MM.1S (cell line): Measurements from ENCODE around the gene EXOSC9.
A peak's percentile ranks its signal among the peaks of the same experiment; 100 is the strongest.

Experiments used
- DNase-seq: peaks from one replicate; pipeline ENCODE4 v3.0.0-alpha.2; 2015
- H2AFZ ChIP-seq: fragments of 300-600 bp; sonication (generic); 2 replicates; pipeline ENCODE4 v1.6.0; 2016; ENCODE audit warnings: antibody characterized with exemption, low read length
- H3F3A ChIP-seq: fragments of 300-600 bp; sonication (generic); 2 replicates; pipeline ENCODE4 v1.6.1; 2016; ENCODE audit warnings: mild to moderate bottlenecking, antibody characterized with exemption, low read length, moderate library complexity, mixed read lengths; ENCODE audit not compliant: insufficient read depth
- H3K27ac ChIP-seq: fragments of 300-600 bp; sonication (generic); 2 replicates; pipeline ENCODE4 v1.5.1; 2016; ENCODE audit warnings: mild to moderate bottlenecking, low read length
- H3K27me3 ChIP-seq: fragments of 300-600 bp; sonication (generic); replicated peaks from 2 replicates; pipeline ENCODE4 v1.6.0; 2016; ENCODE audit warnings: low read length; ENCODE audit not compliant: insufficient read depth
- H3K36me3 ChIP-seq: fragments of 300-600 bp; sonication (generic); replicated peaks from 2 replicates; pipeline ENCODE4 v1.6.1; 2016; ENCODE audit warnings: mild to moderate bottlenecking, low read length, mixed read lengths; ENCODE audit not compliant: insufficient read depth
- H3K4me1 ChIP-seq: fragments of 300-600 bp; sonication (generic); 2 replicates; pipeline ENCODE4 v1.6.1; 2016; ENCODE audit warnings: low read length, mixed read lengths
- H3K4me2 ChIP-seq: fragments of 300-600 bp; sonication (generic); 2 replicates; pipeline ENCODE4 v1.6.0; 2016; ENCODE audit warnings: low read depth, low read length
- H3K4me3 ChIP-seq: fragments of 300-600 bp; sonication (generic); 2 replicates; pipeline ENCODE4 v1.5.1; 2016; ENCODE audit warnings: low read length, mixed read lengths
- H3K79me2 ChIP-seq: fragments of 300-600 bp; sonication (generic); 2 replicates; pipeline ENCODE4 v1.6.1; 2016; ENCODE audit warnings: mixed run types, low read length, mixed read lengths
- H3K9ac ChIP-seq: fragments of 300-600 bp; sonication (generic); 2 replicates; pipeline ENCODE4 v1.6.1; 2016; ENCODE audit warnings: low read length, mixed read lengths
- H3K9me2 ChIP-seq: fragments of 300-600 bp; sonication (generic); replicated peaks from 2 replicates; pipeline ENCODE4 v1.6.1; 2016; ENCODE audit warnings: mild to moderate bottlenecking, low read length, mixed read lengths; ENCODE audit not compliant: insufficient read depth
- H3K9me3 ChIP-seq: fragments of 300-600 bp; sonication (generic); replicated peaks from 2 replicates; pipeline ENCODE4 v1.6.1; 2016; ENCODE audit warnings: mild to moderate bottlenecking, low read length, mixed read lengths; ENCODE audit not compliant: insufficient read depth
- H4K20me1 ChIP-seq: fragments of 300-600 bp; sonication (generic); 2 replicates; pipeline ENCODE4 v1.6.1; 2016; ENCODE audit warnings: mild to moderate bottlenecking, low read length, moderate library complexity, mixed read lengths; ENCODE audit not compliant: insufficient read depth
- EZH2 ChIP-seq: fragments of 300-600 bp; sonication (generic); optimal IDR thresholded peaks from 2 replicates; pipeline ENCODE3; 2017; ENCODE audit warnings: low read depth, mild to moderate bottlenecking, antibody characterized with exemption, low read length, mixed read lengths
- EZH2phosphoT487 ChIP-seq: fragments of 300-600 bp; sonication (generic); IDR thresholded peaks from 2 replicates; pipeline ENCODE4 v1.6.1; 2018; ENCODE audit warnings: antibody characterized with exemption, low read length
- TF ChIP-seq, protein P1 (sequence below): fragments of 300-600 bp; sonication (generic); IDR thresholded peaks from 2 replicates; pipeline ENCODE4 v1.5.1; 2016; ENCODE audit warnings: antibody characterized with exemption, low read length, mixed read lengths

EXOSC9 gene

DNA sequence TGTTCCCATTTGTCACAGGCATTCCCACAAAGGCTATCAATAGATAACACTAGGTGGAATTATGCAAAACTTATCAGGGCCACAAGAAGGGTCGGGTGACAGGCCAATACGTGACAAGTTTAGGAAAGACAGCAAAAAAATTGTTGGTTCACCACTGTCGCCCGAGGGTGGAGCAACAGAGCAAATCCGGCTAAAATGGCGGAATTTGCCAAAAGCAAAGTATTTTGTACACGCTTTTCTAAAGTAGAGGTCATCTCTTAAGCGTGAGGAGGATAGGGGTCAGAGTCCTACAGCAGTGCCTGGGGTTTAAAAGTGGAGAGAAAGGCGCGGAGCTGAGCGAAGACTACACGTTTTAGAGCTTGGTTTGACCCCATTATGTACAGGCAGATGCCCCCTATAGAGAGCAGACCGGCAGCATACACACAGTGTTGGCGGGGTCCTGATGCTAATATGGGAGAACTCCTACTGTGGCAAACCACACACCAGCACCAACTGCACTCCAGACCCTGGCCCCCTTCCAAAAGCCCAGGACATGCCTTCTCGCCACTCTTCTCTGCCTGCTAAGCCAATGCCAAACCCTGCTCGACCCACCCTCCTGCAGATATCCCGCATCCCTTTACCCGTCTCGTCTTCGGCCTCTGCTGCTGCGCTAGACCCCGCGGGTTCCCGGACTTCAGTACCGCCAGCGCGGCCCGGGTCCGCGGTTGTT lies 21.8 kb downstream of the EXOSC9 start:
- H3K9ac ChIP-seq, result peak overlapping the region; percentile 90
- H3K27ac ChIP-seq, result peak overlapping the region; percentile 77; the same call in 1 of the 2 replicates
- DNase-seq, result peak; percentile 67
- peak overlapping the region; percentile 62 for H2AFZ ChIP-seq
- no peaks in the 10 kb centered on the region for H3K9me2 ChIP-seq
- no peaks in the 10 kb centered on the region for H3K27me3 ChIP-seq
- H3K9me3 ChIP-seq, result no peaks in the 10 kb centered on the region
- peaks cover 17% of the 10 kb centered on the region; the same call in 1 of the 2 replicates for H3K36me3 ChIP-seq
- no peaks in the 10 kb centered on the region for H4K20me1 ChIP-seq
- peaks cover 9% of the 10 kb centered on the region for H3K4me1 ChIP-seq
- peak overlapping the region; percentile 90 for H3K4me3 ChIP-seq
- H3K79me2 ChIP-seq, result peaks cover 55% of the 10 kb centered on the region
- TF ChIP-seq, protein P1, sequence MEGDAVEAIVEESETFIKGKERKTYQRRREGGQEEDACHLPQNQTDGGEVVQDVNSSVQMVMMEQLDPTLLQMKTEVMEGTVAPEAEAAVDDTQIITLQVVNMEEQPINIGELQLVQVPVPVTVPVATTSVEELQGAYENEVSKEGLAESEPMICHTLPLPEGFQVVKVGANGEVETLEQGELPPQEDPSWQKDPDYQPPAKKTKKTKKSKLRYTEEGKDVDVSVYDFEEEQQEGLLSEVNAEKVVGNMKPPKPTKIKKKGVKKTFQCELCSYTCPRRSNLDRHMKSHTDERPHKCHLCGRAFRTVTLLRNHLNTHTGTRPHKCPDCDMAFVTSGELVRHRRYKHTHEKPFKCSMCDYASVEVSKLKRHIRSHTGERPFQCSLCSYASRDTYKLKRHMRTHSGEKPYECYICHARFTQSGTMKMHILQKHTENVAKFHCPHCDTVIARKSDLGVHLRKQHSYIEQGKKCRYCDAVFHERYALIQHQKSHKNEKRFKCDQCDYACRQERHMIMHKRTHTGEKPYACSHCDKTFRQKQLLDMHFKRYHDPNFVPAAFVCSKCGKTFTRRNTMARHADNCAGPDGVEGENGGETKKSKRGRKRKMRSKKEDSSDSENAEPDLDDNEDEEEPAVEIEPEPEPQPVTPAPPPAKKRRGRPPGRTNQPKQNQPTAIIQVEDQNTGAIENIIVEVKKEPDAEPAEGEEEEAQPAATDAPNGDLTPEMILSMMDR, result peak; percentile 36
- TF ChIP-seq EZH2phosphoT487 (no peak), EZH2 (no peak)
- H3F3A ChIP-seq, result 0 out of 2 replicates have a peak, but pooled peaks cover 6% of the 10 kb centered on the region
- H3K4me2 ChIP-seq, result peak overlapping the region; percentile 93

DNA sequence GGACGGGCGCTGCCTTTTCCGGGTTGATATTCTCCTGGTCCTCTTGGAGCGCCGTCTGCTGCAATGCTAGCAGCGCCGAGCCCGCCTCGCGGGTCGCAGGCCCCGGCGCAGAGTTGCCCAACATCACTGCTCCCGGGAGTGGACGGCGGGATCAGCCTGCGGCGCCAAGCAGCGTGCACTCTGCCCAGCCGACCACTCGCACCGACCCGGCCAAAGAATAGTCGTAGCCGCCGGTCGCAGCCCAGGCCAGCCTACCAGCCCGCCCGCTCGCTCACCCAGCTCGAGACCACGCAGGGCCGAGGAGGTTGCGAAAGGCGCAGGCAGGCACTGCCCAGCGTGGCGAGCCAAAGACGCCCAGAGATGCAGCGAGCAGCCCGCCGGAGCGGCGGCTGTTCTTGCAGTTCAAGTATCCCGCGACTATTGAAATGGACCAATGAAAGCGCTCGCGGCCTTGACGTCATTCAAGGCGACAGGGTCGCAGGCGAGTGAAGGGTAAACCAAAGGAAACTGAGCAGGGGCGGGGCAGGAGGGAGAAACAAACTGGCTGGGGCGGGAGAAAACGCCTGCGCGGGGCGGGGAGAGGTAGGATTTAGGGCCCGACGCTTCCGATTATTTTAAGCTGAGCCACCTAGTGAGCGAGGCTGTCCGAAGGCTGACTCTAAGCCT lies 22.5 kb downstream of the EXOSC9 start, which contains the start of gene CCNA2:
CCNA2 (minus strand) TSS at position 379 of the 666 bp plus-strand sequence; CDS start at position 124, 255 bp downstream.
- 0 out of 2 replicates have a peak, but pooled peaks cover 6% of the 10 kb centered on the region for H3F3A ChIP-seq

DNA sequence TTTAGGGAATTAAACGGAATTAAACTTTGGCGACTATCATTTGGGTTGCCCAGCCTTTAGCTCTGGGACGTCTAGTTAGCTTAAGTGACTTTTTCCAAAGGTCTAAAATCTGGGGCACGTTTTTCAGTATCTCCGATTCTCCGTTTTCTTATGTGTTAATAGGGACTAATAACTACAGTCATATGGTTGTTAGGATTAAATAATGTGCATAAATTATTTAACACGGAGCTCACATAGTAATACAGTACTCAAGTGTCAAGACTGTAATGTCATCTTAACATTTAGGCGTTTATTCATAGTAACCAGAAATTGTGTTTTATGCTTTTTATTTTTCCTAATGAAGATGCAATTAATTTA lies 23.0 kb downstream of the EXOSC9 start:
- Histone ChIP-seq H3K4me1 (peaks cover 9% of the 10 kb centered on the region), H3K4me2 (peak overlapping the region; percentile 96), H3K27me3 (no peaks in the 10 kb centered on the region), H4K20me1 (no peaks in the 10 kb centered on the region), H3K9me2 (no peaks in the 10 kb centered on the region), H3K36me3 (peaks cover 14% of the 10 kb centered on the region; the same call in 1 of the 2 replicates), H3F3A (0 out of 2 replicates have a peak, but pooled peaks cover 6% of the 10 kb centered on the region), H3K4me3 (peak overlapping the region; percentile 90), H3K9me3 (no peaks in the 10 kb centered on the region), H2AFZ (peak overlapping the region; percentile 97), H3K79me2 (peaks cover 43% of the 10 kb centered on the region), H3K27ac (peak overlapping the region; percentile 43; the same call in 1 of the 2 replicates), H3K9ac (peak overlapping the region; percentile 69)
- TF ChIP-seq EZH2, result no peak
- TF ChIP-seq, protein P1, result no peak
- TF ChIP-seq EZH2phosphoT487, result no peak
- no peak for DNase-seq

More for the DNA sequence above, 22.5 kb downstream of the EXOSC9 start, which contains the start of gene CCNA2:
- H4K20me1 ChIP-seq, result no peaks in the 10 kb centered on the region
- H3K27ac ChIP-seq, result peak within 1 kb of the TSS; percentile 77
- H3K4me2 ChIP-seq, result peak within 1 kb of the TSS; percentile 96
- no peaks in the 10 kb centered on the region for H3K9me2 ChIP-seq
- H3K4me1 ChIP-seq, result peaks cover 9% of the 10 kb centered on the region
- H3K79me2 ChIP-seq, result peaks cover 48% of the 10 kb centered on the region
- H3K36me3 ChIP-seq, result peaks cover 16% of the 10 kb centered on the region; the same call in 1 of the 2 replicates
- no peaks in the 10 kb centered on the region for H3K9me3 ChIP-seq
- H3K4me3 ChIP-seq, result peak within 1 kb of the TSS; percentile 90
- DNase-seq, result peak; percentile 98
- TF ChIP-seq, protein P1, result peak; percentile 9; the same call in 1 of the 2 replicates
- no peak for TF ChIP-seq EZH2
- peak within 1 kb of the TSS; percentile 97 for H2AFZ ChIP-seq
- H3K27me3 ChIP-seq, result no peaks in the 10 kb centered on the region
- H3K9ac ChIP-seq, result peak within 1 kb of the TSS; percentile 90
